HG03457 (cell line): Measurements from ENCODE around the gene CD7.

Experiments
- ATAC-seq: cut with Tn5 transposase; IDR thresholded peaks from one replicate; pipeline ENCODE4 v1.9.1; 2021; ENCODE audit warnings: moderate number of reproducible peaks; ENCODE audit not compliant: unreplicated experiment

CD7 gene

DNA sequence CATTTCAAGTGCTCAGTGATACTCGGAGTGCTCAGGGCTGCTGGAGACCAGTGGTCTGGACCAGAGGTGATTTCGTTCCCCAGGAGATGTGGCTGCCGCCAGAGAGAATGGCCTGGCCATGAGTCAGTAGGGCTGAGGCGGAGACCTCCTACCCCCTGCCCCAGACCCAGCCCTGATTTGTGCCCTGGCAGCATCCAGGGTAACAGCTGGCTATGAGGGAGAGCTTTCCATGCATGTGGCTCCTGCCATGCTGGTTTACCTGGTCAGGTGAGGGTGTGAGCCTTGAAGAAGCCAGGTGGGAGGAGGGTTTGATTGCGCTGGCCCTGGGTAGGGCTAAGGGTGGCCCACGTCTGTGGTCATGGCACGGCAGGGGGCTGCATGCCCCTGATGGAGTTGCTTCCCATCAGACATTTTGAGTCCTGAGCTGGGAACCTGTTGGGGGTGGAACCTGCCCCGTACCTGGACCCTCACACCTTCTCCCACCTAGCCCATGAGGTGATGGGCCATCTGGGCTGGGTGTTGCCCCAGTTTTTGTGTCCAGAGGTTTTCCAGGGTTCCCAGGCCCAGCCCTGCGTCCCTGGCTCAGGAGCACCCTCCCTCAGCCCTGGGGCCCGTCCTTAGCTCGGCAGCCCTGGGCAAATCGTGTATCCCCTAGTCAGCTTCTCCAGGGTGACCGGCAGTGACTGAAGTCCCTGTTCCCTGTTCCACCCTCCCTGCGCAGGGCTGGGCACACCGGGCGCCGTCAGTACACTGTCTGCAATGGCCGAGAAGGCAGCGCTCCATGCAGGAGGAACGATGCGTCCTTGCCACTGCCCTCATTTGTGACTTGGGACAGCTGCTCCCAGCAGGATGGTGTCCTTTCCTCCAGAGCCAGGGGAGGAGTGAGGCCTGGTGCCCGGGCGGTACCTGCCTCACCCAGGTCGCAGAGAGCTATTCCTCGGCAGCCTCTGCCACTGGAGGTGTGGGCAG is 34.9 kb downstream of the CD7 start:
- ATAC-seq = no peak

DNA sequence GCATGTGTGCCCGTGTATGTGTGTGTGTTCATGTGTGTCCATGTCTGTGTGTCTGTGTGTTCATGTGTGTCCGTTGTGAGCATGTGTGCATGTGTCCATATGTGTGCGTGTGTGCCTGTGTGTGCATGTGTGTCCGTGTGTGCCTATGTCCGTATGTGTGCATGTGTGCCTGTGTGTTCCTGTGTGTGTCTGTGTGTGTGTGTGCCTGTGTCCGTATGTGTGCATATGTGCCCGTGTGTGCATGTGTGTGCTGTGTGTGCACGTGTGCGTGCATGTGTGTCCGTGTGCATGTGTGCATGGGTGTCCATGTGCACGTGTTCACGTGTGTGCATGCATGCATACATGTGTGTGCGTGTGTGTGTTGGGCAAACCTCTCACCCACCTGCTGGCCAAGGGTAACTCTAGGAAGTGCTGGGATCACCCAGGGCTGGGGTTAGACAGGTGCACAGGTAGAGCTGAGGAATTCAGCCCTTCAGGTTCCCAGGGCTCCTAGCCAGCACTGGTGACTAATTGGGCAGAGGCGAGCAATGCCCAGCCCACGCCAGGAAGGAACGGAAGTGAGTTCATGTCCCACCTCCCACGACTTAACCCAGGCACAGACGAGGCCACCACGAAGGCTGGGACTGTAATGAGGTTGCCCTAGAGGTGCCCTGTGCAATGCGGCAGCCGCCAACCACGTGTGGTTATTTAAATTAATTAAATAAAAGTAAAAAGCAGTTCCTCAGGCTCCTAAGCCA is 35.7 kb downstream of the CD7 start:
- ATAC-seq = no peak

DNA sequence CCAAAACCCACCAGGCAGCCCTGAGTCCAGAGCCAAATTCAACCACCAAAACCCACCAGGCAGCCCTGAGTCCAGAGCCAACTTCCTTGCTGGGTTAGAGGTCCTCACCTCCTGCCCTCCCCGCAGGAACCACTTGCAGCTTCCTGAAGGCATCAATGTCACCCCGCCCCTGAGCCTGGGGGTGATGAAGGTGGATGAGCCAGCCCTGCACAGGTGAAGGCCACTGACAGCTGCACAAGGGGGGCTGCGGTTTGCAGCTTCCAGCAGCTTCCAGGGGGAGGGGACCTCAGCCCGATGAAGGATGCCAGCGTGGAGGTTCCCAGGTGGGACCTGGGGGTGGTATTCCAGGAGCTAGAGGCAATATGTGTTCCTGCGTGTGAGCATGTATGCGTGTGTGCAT is 36.3 kb downstream of the CD7 start:
- no peak for ATAC-seq

- no peak for ATAC-seq
These were observed 36.9 kb downstream of the CD7 start for GRCh38 chr17:82280537-82280936.

DNA sequence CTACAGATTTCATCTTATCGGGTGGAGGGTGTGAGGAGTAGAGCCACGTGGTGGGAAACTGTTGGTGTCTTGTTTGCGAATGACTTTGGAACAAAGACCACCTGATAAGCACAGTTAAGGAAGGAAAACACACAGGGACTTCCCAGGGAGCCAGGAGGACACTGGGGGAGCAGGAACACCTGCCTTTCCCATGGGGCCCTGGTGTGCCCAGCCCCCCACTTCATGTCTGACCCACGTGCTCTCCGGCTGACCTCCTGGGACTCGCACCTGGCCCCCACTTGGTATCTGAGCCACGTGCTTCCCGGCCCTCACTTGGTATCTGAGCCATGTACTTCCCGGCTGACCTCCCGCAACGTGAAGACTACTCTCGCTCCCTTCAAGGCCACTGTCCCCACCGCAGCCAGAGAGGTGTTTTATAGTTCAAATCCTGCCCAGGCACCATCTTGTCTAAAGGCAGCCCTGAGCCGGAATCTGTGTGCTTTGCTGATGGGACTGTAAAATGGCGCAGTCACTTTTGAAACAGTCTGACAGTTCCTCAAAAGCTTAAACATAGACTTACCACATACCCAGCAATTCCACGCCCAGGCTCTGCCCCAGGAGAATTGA is 38.5 kb downstream of the CD7 start:
- ATAC-seq = no peak

DNA sequence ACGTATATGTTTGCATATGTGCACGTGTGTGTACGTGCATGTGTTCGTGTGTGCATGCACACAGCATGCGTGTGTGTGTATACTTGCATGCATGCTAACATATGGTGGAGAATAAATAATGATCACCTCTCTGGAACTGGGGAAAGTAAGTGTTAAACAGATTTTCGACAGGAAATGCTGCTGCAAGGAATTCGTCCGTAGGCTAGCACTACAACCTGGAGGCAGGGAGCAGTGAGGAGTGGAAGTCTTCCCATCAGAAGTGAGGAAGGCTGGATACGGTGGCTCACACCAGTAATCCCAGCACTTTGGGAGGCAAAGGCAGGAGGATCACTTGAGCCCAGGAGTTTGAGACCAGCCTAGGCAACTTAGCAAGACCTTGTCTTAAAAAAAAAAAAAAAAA is 39.1 kb downstream of the CD7 start:
- ATAC-seq = no peak

DNA sequence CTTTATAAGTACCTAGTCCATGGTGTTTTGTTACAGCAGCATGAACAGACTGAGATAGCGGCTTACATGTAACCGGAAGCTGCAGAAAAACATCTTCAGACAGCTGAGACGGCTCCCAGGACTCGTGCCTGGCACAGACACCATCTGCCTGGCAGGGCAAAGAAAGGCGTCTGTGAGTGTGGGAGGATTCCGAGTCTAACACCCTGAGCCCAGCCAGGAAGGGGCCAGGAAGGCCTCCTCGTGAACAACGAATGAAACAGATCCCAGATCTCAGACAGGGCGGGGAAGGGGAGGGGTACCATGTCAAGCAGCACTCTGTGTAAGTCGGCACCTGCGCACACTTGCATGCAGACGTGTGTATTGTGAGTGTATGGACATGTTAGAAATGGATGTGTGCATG is 39.6 kb downstream of the CD7 start:
- ATAC-seq = no peak

GRCh38 chr17:82276938-82277337 is 40.5 kb downstream of the CD7 start:
- no peak for ATAC-seq

DNA sequence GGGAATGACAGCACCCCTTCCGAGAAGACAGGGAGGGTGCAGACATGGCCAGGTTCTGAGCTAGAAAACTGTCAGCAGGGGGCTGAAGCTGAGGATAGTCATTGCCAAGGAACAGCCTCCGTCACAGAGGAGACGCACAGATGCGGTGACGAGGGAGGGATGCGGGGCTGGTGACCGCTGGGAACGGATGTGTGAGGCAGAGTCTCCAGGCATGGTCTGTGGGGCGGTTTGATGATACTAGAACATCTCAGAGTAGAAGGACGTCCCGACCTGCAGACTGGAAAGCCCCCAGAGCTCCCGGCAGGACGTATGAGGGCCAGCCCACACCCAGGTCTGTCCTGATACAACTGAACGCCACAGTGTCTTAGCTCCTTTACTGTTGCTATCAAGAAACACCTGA is 42.1 kb downstream of the CD7 start:
- ATAC-seq = no peak

DNA sequence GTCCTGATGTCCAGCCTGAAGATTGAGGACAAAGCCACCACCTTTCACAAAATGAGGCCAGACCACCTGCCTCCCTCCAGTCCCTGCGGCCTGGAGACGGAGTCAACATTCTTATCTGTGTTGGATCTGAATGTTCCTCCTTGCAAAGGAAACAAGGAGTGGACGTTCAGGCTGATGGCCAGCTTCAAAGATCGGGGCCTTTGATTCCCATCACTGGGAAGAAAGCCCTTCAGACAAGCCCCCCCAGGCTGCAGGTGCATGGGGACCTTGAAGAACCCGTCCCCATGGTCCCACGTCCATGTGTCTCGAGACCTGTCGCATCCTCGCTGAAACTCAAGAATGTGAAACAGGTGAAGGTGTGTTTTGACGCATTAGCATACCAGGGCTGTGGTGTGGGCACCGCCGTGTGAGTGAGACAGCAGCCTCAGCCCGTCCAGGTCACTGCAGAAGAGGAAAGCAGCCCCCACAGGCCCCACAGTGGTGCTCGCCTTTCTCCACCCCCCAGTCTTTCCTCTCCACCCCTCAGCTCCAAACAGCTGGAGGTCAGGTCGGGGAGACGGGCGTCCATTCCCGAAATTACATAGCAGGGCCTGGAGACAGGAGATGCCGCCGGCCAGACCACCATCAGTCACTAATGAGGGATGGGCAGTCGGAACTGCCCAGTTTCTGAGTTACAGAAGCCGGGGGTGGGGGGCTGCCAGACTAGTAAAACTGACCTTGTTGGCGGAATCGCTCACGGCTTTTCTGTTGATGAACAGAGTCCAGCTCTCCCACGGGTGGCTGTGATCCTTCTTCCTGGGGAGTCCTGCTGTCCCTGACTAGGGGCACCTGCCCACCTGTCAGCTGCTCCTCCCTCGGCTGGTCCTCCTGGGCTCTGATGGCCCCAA is 43.0 kb downstream of the CD7 start:
- ATAC-seq = no peak

DNA sequence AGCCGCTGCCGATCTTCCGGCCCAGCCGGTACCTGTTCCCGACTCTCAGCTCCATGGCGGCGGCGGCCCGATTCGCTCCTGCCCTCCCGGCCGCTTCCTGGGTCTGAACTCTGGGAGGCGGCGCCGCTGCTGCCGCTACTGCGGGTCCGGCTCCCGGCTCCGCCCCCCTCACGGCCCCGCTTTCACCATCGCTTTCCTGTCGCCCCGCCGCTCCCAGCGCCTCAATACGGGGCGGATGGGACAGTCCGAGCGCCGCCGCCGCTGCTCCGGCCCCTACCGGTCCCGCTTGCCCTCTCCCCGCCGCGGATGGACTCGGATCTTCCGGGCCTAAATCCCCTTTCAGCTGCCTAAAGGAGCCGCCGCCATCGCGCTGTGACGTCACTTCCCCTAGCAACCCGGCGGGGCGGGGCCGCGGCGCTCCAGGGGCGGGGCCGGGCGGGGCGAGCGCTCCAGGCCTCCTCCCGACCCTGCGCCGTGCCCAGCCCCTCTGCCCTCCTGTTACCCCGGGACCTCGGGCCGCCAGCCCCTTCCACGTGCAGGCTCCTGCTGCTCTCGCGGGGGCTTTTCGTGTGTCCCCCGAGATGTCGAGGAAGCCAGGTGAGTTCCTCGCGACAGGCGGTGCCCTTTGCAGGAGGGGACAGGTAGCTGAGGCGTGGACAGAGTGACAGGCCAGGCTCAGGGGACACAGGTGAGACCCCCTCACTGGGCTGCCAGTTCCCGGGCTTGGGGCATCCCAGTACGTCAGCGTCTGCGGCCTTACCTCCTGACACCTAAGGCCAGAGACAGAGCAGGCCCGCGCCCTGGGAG is 43.9 kb downstream of the CD7 start, which contains the start of gene CSNK1D:
CSNK1D (minus strand) TSS at position 374 of the 807 bp plus-strand sequence; CDS start at position 55, 319 bp downstream.
- peak; percentile 46 for ATAC-seq

GRCh38 chr17:82272495-82273326 is 44.7 kb downstream of the CD7 start:
- no peak for ATAC-seq

- ATAC-seq = no peak
These were observed 46.0 kb downstream of the CD7 start for GRCh38 chr17:82271401-82271800.

DNA sequence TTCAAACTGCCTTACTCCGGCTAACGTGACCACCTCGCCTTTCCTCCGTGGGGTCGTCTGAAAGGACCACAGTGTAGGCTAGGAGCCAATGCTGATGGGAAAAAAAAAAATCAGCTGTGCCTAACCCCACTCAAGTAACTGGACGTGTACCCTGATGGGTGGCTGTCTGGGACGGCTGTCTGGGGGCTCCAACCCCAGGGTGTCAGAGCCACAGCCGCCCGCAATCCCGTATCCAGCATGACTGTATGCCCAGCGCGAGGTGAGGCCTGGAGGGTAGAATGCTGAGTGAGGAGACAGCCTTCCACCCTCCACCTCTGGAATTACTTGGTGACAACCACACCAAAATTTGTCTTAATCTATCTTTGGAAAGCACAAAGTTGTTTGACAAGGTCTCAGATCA is 46.8 kb downstream of the CD7 start:
- no peak for ATAC-seq

DNA sequence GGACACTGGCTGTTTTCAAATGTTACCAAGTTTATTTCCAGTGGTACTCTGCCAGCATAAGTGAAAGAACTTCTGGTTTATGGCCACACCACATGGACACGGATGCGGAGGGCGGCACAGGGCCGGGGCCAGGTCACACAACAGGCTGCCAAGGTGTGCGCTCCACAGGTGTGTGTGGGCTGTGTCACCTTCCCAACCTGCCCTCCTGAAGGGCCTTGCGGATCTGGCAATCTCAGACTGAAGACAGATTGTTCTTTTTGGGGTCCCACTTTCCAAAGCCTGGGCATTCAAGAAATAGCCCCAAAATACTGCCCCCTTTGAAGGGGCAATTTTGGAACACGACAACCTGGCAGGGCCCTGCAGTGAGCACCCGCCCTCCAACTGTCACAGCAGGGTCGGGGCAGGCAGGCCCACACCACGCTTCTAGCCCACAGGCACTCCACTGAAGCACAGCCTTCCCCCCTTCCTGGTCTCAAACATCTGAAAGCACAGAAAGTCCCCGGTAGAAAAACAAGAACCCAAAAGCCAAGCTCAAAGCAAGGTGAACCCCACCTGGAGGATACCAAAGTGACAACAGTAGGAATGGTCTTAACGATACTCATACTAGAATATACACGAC is 47.4 kb downstream of the CD7 start:
- no peak for ATAC-seq

GRCh38 chr17:82269138-82269881 is 48.1 kb downstream of the CD7 start:
- ATAC-seq = no peak

GRCh38 chr17:82267575-82268379 is 49.6 kb downstream of the CD7 start:
- no peak for ATAC-seq
